Panc1 (cell line): Measurements from ENCODE around the gene CXCR1. TPM values are rescaled to one million over a fixed set of nuclear protein-coding genes. Genes with fewer than 3 reads are reported as not detected.

Source experiments
- ATAC-seq: fragments of 200-7000 bp; cut with Tn5 transposase; 2 replicates; pipeline ENCODE4 v1.9.1; 2020; ENCODE audit warnings: mild to moderate bottlenecking, moderate library complexity
- BruUV-seq: library from RNA; stranded (reverse); fragments of 400-500 nt; replicated peaks from 2 replicates; lab custom pipeline; 2021; lab: Mats Ljungman, UMichigan
- CTCF ChIA-PET: fragments of 300-600 bp; sonication (Branson Sonifier 250); formaldehyde crosslinking; loops from one replicate; lab custom pipeline; 2022; ENCODE audit warnings: antibody characterized with exemption; lab: Charles Lee
- POLR2A ChIA-PET: fragments of 300-600 bp; sonication (Branson Sonifier 250); formaldehyde crosslinking; loops from one replicate; lab custom pipeline; 2022; ENCODE audit warnings: antibody characterized with exemption; lab: Charles Lee
- DNase-seq: peaks from one replicate; pipeline ENCODE4 v3.0.0-alpha.2; 2010; ENCODE audit warnings: low read depth, low spot score
- H3K27ac ChIP-seq: 2 replicates; pipeline ENCODE4 v1.5.1; 2011; ENCODE audit warnings: mild to moderate bottlenecking, low read length, inconsistent platforms
- H3K27me3 ChIP-seq: fragments of 200-500 bp; sonication (Bioruptor generic); 2 replicates; pipeline ENCODE4 v1.6.0; 2014; ENCODE audit warnings: low read length, inconsistent platforms; ENCODE audit not compliant: control insufficient read depth, insufficient read depth
- H3K36me3 ChIP-seq: fragments of 200-500 bp; sonication (Bioruptor generic); 2 replicates; pipeline ENCODE4 v1.5.1; 2014; ENCODE audit warnings: inconsistent platforms, mild to moderate bottlenecking, low read length, moderate library complexity; ENCODE audit not compliant: control insufficient read depth, insufficient read depth
- H3K4me1 ChIP-seq: 2 replicates; pipeline ENCODE4 v1.5.1; 2011; ENCODE audit warnings: inconsistent platforms, mild to moderate bottlenecking, low read length, moderate library complexity; ENCODE audit not compliant: control insufficient read depth, insufficient read depth
- H3K4me3 ChIP-seq, 2 experiments: 2 replicates each; pipeline ENCODE4 v1.5.1; 2011 to 2012; ENCODE audit warnings: low read depth in 2 of 2, low read length in 2 of 2, mild to moderate bottlenecking in 2 of 2, inconsistent platforms in 1 of 2, moderate library complexity in 1 of 2
- H3K9me3 ChIP-seq: fragments of 200-500 bp; sonication (Bioruptor generic); 2 replicates; pipeline ENCODE4 v1.5.1; 2014; ENCODE audit warnings: low read depth, mild to moderate bottlenecking, inconsistent platforms, low read length, moderate library complexity; ENCODE audit not compliant: control insufficient read depth, insufficient read depth
- POLR2AphosphoS5 ChIP-seq: IDR thresholded peaks from 2 replicates; pipeline ENCODE4 v1.6.1; 2012; ENCODE audit warnings: mild to moderate bottlenecking, low read depth, low read length, moderate library complexity
- SIN3A ChIP-seq: IDR thresholded peaks from 2 replicates; pipeline ENCODE4 v1.6.1; 2012; ENCODE audit warnings: low read depth, mild to moderate bottlenecking, low read length, moderate library complexity, borderline replicate concordance; ENCODE audit not compliant: insufficient read depth
- TCF7L2 ChIP-seq: IDR thresholded peaks from 2 replicates; pipeline ENCODE4 v1.6.1; 2011; ENCODE audit warnings: mild to moderate bottlenecking, low read depth, low read length, inconsistent platforms
- in situ Hi-C: cut with HindIII; loops from 2 replicates; pipeline ENCODE4 v1.10.0; 2016; ENCODE audit warnings: low sequenced_read_pairs, low pct_unique_long_range_greater_than_20kb
- intact Hi-C: fragments of 100-400 bp; cut with micrococcal nuclease; formaldehyde crosslinking; loops from one replicate; pipeline ENCODE4 v1.10.0; 2022; ENCODE audit not compliant: unreplicated experiment
- total RNA-seq: library from RNA; stranded (reverse); gene quantifications from one replicate; pipeline ENCODE4 v1.2.1, GENCODE V29; 2021; ENCODE audit not compliant: unreplicated experiment
- TF ChIP-seq, protein P1 (sequence below): fragments of 450-650 bp; IDR thresholded peaks from 2 replicates; pipeline ENCODE4 v1.5.1; 2017; ENCODE audit warnings: mild to moderate bottlenecking
- TF ChIP-seq, protein P2 (sequence below), 2 experiments: IDR thresholded peaks; 2 replicates each; pipeline ENCODE4 v1.6.1; 2011 to 2012; ENCODE audit warnings: low read depth in 2 of 2, control low read depth in 1 of 2, low read length in 1 of 2, mild to moderate bottlenecking in 1 of 2, moderate library complexity in 1 of 2; ENCODE audit not compliant: insufficient read depth in 1 of 2

The CXCR1 gene
- total RNA-seq, 1 experiment from 2014 or later: not detected

DNA sequence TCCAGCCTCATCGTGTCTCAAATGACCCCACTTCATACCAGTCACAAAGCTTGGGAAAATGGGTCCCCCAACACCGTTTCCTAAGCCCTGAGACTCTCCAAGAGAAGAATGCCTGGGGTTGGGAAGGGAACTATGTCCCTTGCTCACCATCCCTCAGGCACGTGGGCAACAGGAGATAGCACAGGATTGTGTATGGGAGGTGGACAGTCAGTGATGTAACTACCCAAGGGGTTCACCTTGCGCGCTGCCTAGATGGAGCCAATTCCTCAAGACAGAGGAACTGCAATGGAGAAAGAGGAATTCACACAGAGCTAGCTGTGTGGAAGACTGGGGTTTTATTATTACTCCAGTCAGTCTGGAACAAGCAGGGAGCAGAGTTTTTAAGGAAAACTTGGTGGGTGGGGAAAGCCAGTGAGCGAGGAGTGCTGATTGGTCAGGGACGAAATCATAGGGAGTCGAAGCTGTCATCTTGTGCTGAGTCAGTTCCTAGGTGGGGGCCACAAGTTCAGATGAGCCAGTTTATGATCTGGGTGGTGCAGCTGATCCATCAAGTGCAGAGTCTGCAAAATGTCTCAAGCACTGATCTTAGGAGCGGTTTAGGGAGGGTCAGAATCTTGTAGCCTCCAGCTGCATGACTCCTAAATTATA lies 13.8 kb upstream of the CXCR1 start:
- in situ Hi-C loops (no loop called here), intact Hi-C loops (no loop called here)
- no peak for TF ChIP-seq TCF7L2
- TF ChIP-seq, protein P1, sequence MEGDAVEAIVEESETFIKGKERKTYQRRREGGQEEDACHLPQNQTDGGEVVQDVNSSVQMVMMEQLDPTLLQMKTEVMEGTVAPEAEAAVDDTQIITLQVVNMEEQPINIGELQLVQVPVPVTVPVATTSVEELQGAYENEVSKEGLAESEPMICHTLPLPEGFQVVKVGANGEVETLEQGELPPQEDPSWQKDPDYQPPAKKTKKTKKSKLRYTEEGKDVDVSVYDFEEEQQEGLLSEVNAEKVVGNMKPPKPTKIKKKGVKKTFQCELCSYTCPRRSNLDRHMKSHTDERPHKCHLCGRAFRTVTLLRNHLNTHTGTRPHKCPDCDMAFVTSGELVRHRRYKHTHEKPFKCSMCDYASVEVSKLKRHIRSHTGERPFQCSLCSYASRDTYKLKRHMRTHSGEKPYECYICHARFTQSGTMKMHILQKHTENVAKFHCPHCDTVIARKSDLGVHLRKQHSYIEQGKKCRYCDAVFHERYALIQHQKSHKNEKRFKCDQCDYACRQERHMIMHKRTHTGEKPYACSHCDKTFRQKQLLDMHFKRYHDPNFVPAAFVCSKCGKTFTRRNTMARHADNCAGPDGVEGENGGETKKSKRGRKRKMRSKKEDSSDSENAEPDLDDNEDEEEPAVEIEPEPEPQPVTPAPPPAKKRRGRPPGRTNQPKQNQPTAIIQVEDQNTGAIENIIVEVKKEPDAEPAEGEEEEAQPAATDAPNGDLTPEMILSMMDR: no peak
- no peak for TF ChIP-seq POLR2AphosphoS5
- TF ChIP-seq, protein P2, sequence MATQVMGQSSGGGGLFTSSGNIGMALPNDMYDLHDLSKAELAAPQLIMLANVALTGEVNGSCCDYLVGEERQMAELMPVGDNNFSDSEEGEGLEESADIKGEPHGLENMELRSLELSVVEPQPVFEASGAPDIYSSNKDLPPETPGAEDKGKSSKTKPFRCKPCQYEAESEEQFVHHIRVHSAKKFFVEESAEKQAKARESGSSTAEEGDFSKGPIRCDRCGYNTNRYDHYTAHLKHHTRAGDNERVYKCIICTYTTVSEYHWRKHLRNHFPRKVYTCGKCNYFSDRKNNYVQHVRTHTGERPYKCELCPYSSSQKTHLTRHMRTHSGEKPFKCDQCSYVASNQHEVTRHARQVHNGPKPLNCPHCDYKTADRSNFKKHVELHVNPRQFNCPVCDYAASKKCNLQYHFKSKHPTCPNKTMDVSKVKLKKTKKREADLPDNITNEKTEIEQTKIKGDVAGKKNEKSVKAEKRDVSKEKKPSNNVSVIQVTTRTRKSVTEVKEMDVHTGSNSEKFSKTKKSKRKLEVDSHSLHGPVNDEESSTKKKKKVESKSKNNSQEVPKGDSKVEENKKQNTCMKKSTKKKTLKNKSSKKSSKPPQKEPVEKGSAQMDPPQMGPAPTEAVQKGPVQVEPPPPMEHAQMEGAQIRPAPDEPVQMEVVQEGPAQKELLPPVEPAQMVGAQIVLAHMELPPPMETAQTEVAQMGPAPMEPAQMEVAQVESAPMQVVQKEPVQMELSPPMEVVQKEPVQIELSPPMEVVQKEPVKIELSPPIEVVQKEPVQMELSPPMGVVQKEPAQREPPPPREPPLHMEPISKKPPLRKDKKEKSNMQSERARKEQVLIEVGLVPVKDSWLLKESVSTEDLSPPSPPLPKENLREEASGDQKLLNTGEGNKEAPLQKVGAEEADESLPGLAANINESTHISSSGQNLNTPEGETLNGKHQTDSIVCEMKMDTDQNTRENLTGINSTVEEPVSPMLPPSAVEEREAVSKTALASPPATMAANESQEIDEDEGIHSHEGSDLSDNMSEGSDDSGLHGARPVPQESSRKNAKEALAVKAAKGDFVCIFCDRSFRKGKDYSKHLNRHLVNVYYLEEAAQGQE (IDR thresholded peaks at IDR 0.05; ENCODE audit: insufficient read depth in 1 of 2, low read depth in 2 of 2, low read length in 1 of 2): no peak
- TF ChIP-seq SIN3A: no peak
- no peaks in the 10 kb centered on the region for H3K9me3 ChIP-seq
- no peaks in the 10 kb centered on the region for H3K4me1 ChIP-seq
- ATAC-seq (no peak), DNase-seq (no peak)
- H3K27me3 ChIP-seq: peaks cover 8% of the 10 kb centered on the region
- CTCF ChIA-PET: no interaction called here
- H3K4me3 ChIP-seq: no peak overlapping the region
- no peak overlapping the region for H3K27ac ChIP-seq
- no TSS peak for BruUV-seq
- no peaks in the 10 kb centered on the region for H3K36me3 ChIP-seq
- POLR2A ChIA-PET: no interaction called here

DNA sequence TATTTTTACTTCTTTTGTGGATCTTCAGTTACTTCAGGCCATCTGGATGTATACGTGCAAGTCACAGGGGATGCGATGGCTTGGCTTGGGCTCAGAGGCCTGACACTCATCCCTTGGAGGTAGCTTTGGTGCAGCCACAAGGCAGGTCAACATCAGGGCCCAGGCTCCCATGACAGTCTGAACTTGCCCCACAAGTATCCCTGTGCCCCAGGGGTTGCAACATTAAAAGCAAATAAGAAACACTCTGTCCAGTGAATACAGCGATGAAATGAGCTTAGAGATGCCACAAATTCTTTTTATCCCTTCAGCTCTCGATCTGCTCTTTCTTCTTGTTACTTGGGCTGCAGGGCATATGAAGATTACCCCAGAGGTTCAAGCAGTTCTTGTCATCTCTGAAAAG lies 13.0 kb upstream of the CXCR1 start:
- POLR2A ChIA-PET: no interaction called here
- DNase-seq (no peak), ATAC-seq (no peak)
- H3K4me1 ChIP-seq: no peaks in the 10 kb centered on the region
- H3K36me3 ChIP-seq: no peaks in the 10 kb centered on the region
- peaks cover 8% of the 10 kb centered on the region for H3K27me3 ChIP-seq
- CTCF ChIA-PET: no interaction called here
- no TSS peak for BruUV-seq
- H3K4me3 ChIP-seq: no peak overlapping the region
- TF ChIP-seq TCF7L2: no peak
- no peak for TF ChIP-seq SIN3A
- TF ChIP-seq, protein P2 (IDR thresholded peaks at IDR 0.05; ENCODE audit: insufficient read depth in 1 of 2, low read depth in 2 of 2, low read length in 1 of 2): no peak
- TF ChIP-seq POLR2AphosphoS5: no peak
- TF ChIP-seq, protein P1: no peak
- no peaks in the 10 kb centered on the region for H3K9me3 ChIP-seq
- intact Hi-C loops (no loop called here), in situ Hi-C loops (no loop called here)
- H3K27ac ChIP-seq: no peak overlapping the region
